Hepatocyte (in vitro differentiated cells): ENCODE measurements around the gene OAS3. TPM values are rescaled to one million over a fixed set of nuclear protein-coding genes. Genes with fewer than 3 reads are reported as not detected.
A peak's percentile ranks its signal among the peaks of the same experiment; 100 is the strongest.

Experiments used
- DNase-seq: peaks from one replicate; pipeline ENCODE4 v3.0.0-alpha.2; 2016; ENCODE audit warnings: low spot score
- H2AFZ ChIP-seq: fragments of 200-600 bp; sonication (generic); 2 replicates; pipeline ENCODE4 v1.6.0; 2016; ENCODE audit warnings: antibody characterized with exemption, mild to moderate bottlenecking
- H3K27ac ChIP-seq: fragments of 200-600 bp; sonication (generic); 2 replicates; pipeline ENCODE4 v1.5.1; 2016; ENCODE audit warnings: mild to moderate bottlenecking
- H3K27me3 ChIP-seq: fragments of 200-600 bp; sonication (generic); 2 replicates; pipeline ENCODE4 v1.6.1; 2016
- H3K36me3 ChIP-seq: fragments of 200-600 bp; sonication (generic); replicated peaks from 2 replicates; pipeline ENCODE4 v1.5.1; 2016; ENCODE audit warnings: low read depth; ENCODE audit not compliant: insufficient read depth
- H3K4me1 ChIP-seq: fragments of 200-600 bp; sonication (generic); 2 replicates; pipeline ENCODE4 v1.5.1; 2016; ENCODE audit warnings: mild to moderate bottlenecking, moderate library complexity; ENCODE audit not compliant: insufficient read depth
- H3K4me2 ChIP-seq: fragments of 200-600 bp; sonication (generic); 2 replicates; pipeline ENCODE4 v1.6.0; 2016
- H3K4me3 ChIP-seq: fragments of 200-600 bp; sonication (generic); 2 replicates; pipeline ENCODE4 v1.5.1; 2016; ENCODE audit warnings: mild to moderate bottlenecking
- H3K79me2 ChIP-seq: fragments of 200-600 bp; sonication (generic); 2 replicates; pipeline ENCODE4 v1.6.0; 2017; ENCODE audit warnings: mild to moderate bottlenecking
- H3K9me2 ChIP-seq: fragments of 200-600 bp; sonication (generic); replicated peaks from 2 replicates; pipeline ENCODE4 v1.6.0; 2017; ENCODE audit warnings: mild to moderate bottlenecking; ENCODE audit not compliant: insufficient read depth
- H3K9me3 ChIP-seq: fragments of 200-600 bp; sonication (generic); 2 replicates; pipeline ENCODE4 v1.5.1; 2016; ENCODE audit warnings: low read depth, mild to moderate bottlenecking
- H4K20me1 ChIP-seq: fragments of 200-600 bp; sonication (generic); 2 replicates; pipeline ENCODE4 v1.6.0; 2016; ENCODE audit warnings: mild to moderate bottlenecking; ENCODE audit not compliant: insufficient read depth, poor library complexity, severe bottlenecking
- EZH2 ChIP-seq: fragments of 200-600 bp; sonication (generic); IDR thresholded peaks from 2 replicates; pipeline ENCODE4 v1.6.1; 2016; ENCODE audit warnings: antibody characterized with exemption, mild to moderate bottlenecking, borderline replicate concordance
- EZH2phosphoT487 ChIP-seq: fragments of 200-600 bp; sonication (generic); IDR thresholded peaks from one replicate; pipeline ENCODE4 v1.6.1; 2018; ENCODE audit warnings: antibody characterized with exemption, mild to moderate bottlenecking, low read depth, moderate library complexity; ENCODE audit not compliant: unreplicated experiment, severe bottlenecking
- WGBS: methylation state at CpG from one replicate; pipeline ENCODE4 v1.1.6; 2016; ENCODE audit warnings: low lambda C conversion rate; ENCODE audit errors: missing lambda C conversion rate; 5-methylcytosine and 5-hydroxymethylcytosine counted together
- polyA plus RNA-seq: library from polyadenylated mRNA; unstranded; fragments of >200 nt; fragmentation: Nextera tagmentation; extraction: Ambion mirVana; gene quantifications from 2 replicates; pipeline ENCODE4 v1.2.1, GENCODE V29; 2016
- total RNA-seq: library from RNA; depleted of rRNA; stranded (reverse); fragments of >200 nt; gene quantifications from 2 replicates; pipeline ENCODE4 v1.2.3, GENCODE V29; 2014
- TF ChIP-seq, protein P1 (sequence below): fragments of 200-600 bp; sonication (generic); IDR thresholded peaks from 2 replicates; pipeline ENCODE4 v1.5.1; 2016; ENCODE audit warnings: antibody characterized with exemption, mild to moderate bottlenecking; ENCODE audit not compliant: poor library complexity

OAS3 gene
- total and polyA plus RNA-seq, 2 experiments from 2014 or later = 6.6 to 15.0 TPM

DNA sequence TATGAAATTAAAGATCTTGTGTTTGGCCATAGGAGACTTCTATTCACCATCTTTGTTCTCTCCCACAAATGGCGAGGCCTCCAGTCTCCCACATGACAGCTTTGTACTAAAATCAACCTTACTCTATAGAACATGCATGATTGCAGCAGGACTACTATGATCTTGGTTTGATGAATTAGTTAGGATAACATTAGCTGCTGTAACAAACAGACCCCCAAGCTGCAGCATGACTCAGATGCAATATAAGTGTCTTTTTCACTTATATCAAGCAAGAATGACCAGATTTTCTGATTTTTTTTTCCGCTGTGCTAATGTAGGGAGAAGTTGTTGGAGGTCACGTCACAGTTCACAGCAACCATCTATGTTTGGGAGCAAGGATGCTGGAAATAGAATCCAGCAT lies 10.8 kb upstream of the OAS3 start:
- no peak overlapping the region for H3K4me2 ChIP-seq
- no peak overlapping the region for H2AFZ ChIP-seq
- 81% methylated on average over 3 of the region's 3 CpGs for WGBS
- no peaks in the 10 kb centered on the region for H3K9me3 ChIP-seq
- DNase-seq = no peak
- H3K27me3 ChIP-seq = no peaks in the 10 kb centered on the region
- no peak overlapping the region for H3K4me3 ChIP-seq
- H3K4me1 ChIP-seq = no peaks in the 10 kb centered on the region
- H4K20me1 ChIP-seq = no peaks in the 10 kb centered on the region
- TF ChIP-seq EZH2 (no peak), EZH2phosphoT487 (no peak)
- TF ChIP-seq, protein P1, sequence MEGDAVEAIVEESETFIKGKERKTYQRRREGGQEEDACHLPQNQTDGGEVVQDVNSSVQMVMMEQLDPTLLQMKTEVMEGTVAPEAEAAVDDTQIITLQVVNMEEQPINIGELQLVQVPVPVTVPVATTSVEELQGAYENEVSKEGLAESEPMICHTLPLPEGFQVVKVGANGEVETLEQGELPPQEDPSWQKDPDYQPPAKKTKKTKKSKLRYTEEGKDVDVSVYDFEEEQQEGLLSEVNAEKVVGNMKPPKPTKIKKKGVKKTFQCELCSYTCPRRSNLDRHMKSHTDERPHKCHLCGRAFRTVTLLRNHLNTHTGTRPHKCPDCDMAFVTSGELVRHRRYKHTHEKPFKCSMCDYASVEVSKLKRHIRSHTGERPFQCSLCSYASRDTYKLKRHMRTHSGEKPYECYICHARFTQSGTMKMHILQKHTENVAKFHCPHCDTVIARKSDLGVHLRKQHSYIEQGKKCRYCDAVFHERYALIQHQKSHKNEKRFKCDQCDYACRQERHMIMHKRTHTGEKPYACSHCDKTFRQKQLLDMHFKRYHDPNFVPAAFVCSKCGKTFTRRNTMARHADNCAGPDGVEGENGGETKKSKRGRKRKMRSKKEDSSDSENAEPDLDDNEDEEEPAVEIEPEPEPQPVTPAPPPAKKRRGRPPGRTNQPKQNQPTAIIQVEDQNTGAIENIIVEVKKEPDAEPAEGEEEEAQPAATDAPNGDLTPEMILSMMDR = no peak
- no peaks in the 10 kb centered on the region for H3K79me2 ChIP-seq
- peak overlapping the region; percentile 86 for H3K27ac ChIP-seq
- H3K9me2 ChIP-seq = no peaks in the 10 kb centered on the region
- H3K36me3 ChIP-seq = no peaks in the 10 kb centered on the region

DNA sequence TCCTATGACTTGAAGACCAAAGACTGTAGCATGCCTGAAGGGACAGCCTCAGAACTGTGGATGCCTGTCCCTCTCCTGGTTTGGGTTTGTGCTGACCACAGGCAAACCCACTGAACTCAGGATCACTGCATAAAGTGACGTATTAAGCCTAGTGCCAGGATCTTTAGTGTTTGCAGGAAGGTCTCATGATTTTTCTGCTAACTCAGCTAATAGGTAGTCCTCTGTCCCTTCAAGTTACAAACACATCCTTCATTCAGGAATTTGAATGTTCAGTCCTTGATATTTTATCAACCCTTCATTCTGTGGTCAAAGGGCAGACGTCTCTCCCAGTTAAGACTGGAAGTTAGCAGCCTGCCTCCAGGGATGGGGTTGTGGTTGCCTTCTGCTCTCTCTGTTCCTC lies 10.3 kb upstream of the OAS3 start:
- H2AFZ ChIP-seq = no peak overlapping the region
- no peak for DNase-seq
- no peaks in the 10 kb centered on the region for H4K20me1 ChIP-seq
- no peaks in the 10 kb centered on the region for H3K79me2 ChIP-seq
- no peaks in the 10 kb centered on the region for H3K36me3 ChIP-seq
- no peak overlapping the region for H3K4me3 ChIP-seq
- H3K4me1 ChIP-seq = no peaks in the 10 kb centered on the region
- H3K9me2 ChIP-seq = no peaks in the 10 kb centered on the region
- H3K9me3 ChIP-seq = no peaks in the 10 kb centered on the region
- no peaks in the 10 kb centered on the region for H3K27me3 ChIP-seq
- TF ChIP-seq, protein P1 = no peak
- no peak for TF ChIP-seq EZH2
- TF ChIP-seq EZH2phosphoT487 = no peak
- peak overlapping the region; percentile 86 for H3K27ac ChIP-seq
- H3K4me2 ChIP-seq = no peak overlapping the region
- 81% methylated on average over 2 of the region's 2 CpGs for WGBS

DNA sequence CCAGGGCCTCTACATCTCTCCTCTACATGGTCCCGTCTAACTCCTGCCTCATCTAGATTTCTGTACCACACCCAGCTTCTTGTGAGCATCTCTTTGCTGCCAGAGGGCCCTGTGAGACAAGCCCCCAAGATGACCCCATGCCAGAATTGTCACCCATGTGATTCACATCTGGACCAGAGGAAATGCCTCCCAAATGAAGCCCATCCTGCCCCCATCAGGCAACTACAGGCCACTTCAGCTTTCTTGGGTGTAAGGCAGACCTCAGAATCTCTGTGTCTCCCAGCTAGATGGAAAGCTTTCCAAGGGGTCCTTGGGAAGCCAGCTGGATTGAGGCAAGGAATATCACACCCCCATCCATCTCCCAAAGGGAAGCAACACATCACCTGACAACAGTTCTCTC lies 9.3 kb upstream of the OAS3 start:
- 94% methylated on average over 1 of the region's 1 CpG for WGBS
- Histone ChIP-seq H3K4me1 (no peaks in the 10 kb centered on the region), H3K79me2 (no peaks in the 10 kb centered on the region), H3K27me3 (no peaks in the 10 kb centered on the region), H3K27ac (no peak overlapping the region), H3K4me2 (no peak overlapping the region), H3K36me3 (no peaks in the 10 kb centered on the region), H3K9me3 (no peaks in the 10 kb centered on the region), H3K4me3 (no peak overlapping the region), H4K20me1 (no peaks in the 10 kb centered on the region), H2AFZ (no peak overlapping the region), H3K9me2 (no peaks in the 10 kb centered on the region)
- no peak for TF ChIP-seq EZH2phosphoT487
- TF ChIP-seq, protein P1 = no peak
- no peak for TF ChIP-seq EZH2
- DNase-seq = no peak

DNA sequence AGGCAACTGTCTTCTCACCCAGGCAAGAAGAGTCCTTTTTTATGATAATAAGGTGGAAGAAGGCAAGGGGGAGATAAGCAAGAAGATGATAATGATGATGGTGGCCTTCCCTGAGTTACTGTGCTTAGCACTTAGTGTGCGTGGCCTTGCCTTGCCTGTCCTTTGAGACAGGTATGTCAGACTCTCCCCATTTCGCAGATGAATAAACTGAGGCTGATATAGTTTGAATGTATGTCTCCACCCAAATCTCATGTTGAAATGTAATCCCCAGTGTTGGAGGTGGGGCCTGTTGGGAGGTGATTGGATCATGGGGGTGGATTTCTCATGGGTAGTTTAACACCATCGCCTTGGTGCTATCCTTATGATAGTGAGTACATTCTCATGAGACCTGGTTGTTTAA lies 8.6 kb upstream of the OAS3 start:
- Histone ChIP-seq H3K4me3 (no peak overlapping the region), H3K9me3 (no peaks in the 10 kb centered on the region), H4K20me1 (no peaks in the 10 kb centered on the region), H3K27ac (no peak overlapping the region), H3K9me2 (no peaks in the 10 kb centered on the region), H2AFZ (no peak overlapping the region), H3K4me1 (no peaks in the 10 kb centered on the region), H3K4me2 (no peak overlapping the region), H3K79me2 (no peaks in the 10 kb centered on the region), H3K36me3 (no peaks in the 10 kb centered on the region), H3K27me3 (no peaks in the 10 kb centered on the region)
- TF ChIP-seq, protein P1 = no peak
- no peak for TF ChIP-seq EZH2
- no peak for TF ChIP-seq EZH2phosphoT487
- no peak for DNase-seq
- 94% methylated on average over 3 of the region's 3 CpGs for WGBS
